Fibroblast of skin of scalp (primary cell): ENCODE data around the gene GPHN.

Source experiments
- DNase-seq: peaks from one replicate; pipeline ENCODE4 v3.0.0-alpha.2; 2013

The GPHN gene

DNA sequence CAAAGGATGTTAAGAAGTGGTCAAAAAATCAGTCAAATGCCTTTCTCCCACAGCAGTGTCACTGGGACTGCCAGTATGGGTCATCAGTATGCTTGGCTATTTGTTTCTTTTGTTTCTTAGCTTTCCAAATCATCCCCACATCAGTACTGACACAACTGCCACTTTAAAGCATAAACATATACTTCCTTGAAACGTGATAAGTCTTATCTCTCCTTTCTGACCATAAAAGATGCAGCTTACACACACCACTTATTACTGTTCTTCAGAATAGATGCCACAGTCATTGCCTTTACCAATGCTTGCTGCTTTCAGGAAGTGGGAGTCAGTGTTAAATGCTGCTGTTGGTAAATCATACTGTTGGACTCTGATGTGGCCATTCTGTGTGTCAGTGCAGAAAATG is 662.7 kb downstream of the GPHN start:
- no peak for DNase-seq

GRCh38 chr14:67172056-67172455 is 664.1 kb downstream of the GPHN start:
- no peak for DNase-seq

DNA sequence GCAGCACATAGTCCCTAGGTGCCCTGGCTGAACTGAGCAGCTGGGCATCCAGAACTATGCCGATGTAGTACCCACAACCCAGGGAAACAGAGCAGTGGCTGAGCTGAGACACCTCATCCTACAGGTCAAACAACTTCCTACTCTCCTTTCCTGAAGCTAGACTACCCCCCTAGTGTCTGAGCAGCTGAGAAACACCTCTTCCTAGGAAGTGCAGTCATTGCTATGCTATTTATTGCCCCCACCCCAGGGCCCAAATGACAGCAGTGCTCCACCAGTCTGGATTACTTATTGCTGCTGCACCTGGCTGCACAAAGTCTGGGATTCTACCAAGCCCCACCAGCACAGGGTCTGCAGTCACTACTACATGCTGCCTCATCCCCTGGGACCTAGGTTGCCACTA is 664.6 kb downstream of the GPHN start:
- no peak for DNase-seq

DNA sequence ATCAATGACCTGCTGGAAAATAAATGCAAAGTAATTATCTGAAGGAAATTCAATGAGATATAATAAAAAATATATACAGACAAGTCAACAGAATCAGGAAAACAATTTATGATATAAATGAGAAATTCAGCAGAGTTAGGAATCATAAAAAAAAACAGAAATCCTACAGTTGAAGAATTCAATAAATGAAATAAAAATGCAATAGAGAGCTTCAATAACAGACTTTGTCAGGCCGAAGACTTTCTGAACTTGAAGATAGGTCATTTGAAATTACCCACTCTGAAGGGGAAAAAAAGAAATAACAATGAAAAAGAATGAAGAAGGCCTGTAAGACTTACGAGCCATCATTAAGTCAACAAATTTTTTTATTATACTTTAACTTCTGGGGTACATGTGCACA is 665.8 kb downstream of the GPHN start:
- no peak for DNase-seq

DNA sequence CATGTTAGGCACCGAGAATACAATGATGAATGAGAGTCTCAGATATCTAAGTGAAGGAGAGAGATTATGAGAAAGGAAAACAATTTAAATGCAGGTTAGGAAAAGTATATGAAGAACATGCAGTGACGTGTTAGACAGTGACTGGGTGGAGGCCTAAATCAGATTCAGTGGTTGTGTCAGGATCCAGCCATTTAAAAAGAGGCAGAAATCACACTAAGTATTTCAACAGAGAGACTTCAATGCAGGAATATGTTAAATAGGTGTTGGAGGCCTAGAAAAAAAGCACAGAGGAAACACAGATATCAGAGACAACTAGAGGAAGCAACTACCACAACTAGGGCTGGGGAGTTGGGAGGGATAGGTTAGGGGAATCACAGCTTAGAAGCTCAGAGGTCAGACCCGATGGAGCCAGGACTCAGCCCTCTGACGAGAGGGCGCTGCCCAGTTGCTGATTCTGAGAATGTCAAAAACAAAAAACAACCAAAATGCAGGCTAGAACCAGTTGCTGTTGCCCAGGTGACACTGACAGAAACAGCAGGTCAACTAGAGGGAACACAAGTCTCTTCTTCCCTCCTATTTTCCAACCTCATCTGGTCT is 678.3 kb downstream of the GPHN start:
- no peak for DNase-seq

DNA sequence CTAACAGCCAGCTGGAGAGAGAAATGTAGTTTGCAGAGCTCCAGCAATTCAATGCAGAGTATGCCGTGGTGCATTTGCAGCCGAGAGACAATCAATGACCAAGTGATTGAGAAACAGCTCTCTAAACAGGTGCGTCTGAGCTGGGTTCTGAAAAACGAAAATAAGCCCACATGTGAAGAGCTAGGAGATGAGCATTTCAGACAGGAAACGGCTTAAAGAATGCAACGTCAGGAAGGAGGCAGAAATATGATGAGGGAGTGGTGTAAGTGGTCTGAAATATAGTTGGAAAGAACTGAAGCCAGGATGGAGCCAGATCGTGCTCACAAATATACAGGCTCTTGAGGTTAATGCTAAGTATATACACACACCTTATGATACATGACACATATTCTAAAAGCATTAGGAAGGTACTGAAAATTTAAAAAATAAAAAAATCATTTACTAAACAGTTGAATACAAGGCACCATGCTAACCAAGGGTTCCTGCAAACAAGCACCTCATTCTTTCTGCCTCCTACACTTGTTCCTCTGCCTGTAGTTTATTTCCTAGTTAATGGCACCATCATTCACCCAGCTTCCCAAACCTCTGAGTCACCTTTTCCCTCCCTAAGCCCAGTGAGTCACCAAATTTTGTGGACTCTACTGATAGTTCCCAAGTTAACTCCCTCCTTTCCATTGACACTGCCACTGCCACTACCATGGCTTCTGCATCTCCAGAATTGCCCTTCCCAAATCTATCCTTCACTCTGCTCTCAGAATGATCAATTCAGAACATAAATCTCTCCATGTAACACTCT is 679.0 kb downstream of the GPHN start:
- DNase-seq: peak; percentile 58

DNA sequence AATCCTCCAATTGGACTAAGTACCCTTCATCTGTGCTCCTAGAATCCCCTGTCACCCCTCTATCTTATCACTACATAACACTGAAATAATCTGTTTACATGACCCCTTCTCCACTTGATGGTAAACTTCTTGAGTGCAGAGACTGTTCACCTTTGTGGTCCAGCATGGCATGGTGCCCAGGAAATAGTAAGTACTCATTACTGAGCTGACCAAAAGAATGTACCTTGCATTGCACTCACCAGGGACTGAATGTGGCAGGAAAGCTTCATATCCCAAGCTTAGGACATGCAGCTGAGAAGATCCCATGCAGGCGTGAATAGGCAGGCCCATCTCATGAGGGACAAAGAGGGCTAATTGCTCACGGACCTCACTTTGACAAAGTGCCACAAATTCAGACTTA is 679.9 kb downstream of the GPHN start:
- DNase-seq: peak; percentile 8

GRCh38 chr14:67188326-67188725 is 680.4 kb downstream of the GPHN start:
- DNase-seq: no peak

- DNase-seq: no peak
These were observed 683.9 kb downstream of the GPHN start for GRCh38 chr14:67191768-67192290.

- no peak for DNase-seq
These were observed 684.4 kb downstream of the GPHN start for GRCh38 chr14:67192366-67192765.

DNA sequence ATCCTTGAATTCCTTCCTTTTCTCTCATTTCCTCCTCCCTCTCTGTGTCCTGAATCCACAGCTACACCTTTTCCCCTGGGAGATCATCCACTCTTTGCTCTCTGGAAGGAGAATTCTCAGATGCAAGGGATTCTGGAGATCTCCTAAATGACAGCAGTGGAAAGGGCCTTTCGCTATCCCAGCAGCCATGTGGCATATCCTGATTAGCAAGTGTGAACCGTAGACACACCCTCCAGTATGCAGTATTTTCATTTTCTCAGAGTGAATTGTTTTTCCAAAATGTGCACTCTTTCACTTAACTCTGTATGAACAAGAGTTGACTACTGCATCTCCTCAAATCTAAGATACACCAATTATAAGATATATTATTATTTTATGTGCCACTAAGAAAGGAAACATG is 687.3 kb downstream of the GPHN start:
- DNase-seq: no peak

DNA sequence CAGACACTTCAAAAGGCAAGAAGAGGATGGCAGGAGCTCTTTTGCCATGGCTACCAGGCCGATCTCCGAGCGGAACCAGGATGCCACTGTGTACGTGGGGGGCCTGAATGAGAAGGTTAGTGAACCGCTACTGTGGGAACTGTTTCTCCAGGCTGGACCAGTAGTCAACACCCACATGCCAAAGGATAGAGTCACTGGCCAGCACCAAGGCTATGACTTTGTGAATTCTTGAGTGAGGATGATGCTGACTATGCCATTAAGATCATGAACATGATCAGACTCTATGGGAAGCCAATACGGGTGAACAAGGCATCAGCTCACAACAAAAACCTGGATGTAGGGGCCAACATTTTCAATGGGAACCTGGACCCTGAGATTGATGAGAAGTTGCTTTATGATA is 691.1 kb downstream of the GPHN start:
- DNase-seq: peak; percentile 4

- no peak for DNase-seq
These were observed 699.9 kb downstream of the GPHN start for GRCh38 chr14:67207810-67208209.

DNA sequence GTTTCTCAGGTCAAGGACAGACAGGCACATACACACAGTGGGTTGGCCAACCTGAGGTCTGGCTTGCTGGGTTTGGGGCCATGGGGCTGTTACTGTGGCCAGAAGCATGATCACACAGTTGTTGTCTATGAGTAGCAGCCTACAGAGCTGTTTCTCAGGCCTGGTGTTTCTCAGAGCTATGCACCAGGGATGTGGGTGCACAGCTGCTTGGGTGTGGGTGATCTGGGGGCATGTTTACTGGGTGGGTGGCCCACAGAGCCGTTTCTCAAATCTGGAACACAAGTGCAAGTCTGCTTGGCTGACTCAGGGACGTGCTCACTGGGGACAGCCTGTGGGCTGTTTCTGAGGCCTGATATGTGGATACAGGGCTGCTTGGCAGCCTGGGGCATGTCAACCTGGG is 710.2 kb downstream of the GPHN start:
- DNase-seq: no peak

DNA sequence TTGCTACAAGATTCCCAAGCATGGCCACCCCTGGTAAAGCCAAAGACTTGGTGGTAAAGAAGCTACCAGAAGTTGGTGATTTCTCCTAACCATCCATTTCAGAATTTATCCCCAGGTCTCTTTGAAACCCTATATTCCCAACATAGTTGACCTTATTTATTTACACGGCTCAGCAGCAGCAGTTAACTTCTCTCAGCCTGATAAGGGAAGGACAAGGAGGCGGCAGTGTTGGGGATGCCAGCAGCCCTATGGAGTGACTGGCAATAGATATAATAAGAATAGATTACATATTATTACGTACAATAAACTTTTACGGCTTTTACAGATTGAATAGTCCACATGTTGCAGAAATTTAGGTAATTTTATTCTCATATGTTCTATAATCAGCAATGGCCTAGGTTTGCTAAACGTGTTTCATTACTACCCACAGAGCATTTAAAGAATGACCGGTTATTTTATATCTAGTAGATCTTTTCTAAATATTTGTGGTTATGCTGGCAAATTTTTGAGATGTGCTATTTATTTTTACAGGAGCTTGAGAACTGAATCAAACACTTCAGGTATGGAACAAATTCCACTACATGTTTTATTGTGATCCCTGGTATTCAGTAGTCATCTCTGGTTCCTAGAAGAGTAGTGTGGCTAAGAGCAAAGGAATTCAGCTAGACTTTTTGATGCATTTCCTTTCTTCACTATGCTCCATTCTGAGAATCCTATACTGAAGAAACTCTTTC is 713.5 kb downstream of the GPHN start:
- DNase-seq: peak; percentile 78

DNA sequence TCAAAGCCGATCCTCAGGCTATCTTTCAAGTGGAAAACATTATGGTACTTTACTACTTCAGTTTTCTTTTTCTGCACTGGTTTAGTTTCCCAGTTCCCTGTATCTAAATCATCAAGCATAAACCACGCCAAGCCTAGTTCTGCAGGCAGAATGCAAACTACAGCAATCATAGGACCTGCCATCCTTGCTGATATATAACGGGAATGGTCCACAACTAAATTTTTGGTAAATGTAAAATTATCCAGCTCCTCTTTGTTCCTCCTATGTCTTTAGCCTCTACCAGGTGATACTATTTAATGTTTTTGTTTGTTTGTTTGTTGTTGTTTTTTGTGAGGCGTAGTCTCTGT is 714.0 kb downstream of the GPHN start:
- DNase-seq: no peak

- no peak for DNase-seq
These were observed 717.6 kb downstream of the GPHN start for GRCh38 chr14:67225523-67225922.

DNA sequence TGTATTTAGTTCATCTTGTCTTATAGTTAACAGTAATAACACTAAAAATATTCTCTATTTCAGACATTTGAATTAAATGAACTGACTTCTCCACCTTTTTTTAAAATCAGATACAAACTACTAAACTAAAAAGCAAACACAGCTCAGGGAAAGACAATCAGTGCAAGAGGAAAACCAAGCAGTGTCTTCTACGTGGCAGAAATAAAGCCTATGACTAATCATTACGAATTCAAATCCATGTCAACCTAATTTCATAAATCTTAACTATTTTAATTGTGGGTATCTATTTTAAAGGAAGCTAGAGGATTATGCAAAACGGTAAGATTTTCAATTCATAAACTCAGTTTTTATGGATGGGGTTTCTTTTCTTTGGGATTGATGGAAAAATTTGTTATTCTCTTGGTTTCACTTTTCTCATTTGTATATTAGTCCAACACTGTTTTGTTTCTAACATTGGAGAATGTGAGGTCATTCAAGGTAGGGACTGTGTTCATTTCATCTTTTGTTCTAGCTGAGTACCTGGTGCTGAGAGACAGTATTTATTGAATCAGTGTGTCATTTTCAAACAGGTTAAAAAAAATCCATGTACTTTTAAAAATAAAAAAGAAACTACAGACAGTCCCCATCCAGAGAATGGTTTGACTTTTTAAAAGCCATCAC is 720.5 kb downstream of the GPHN start:
- no peak for DNase-seq
